HepG2 (cell line): ENCODE data around the gene CALR. TPM values are rescaled to one million over a fixed set of nuclear protein-coding genes. Genes with fewer than 3 reads are reported as not detected.

Experiments used
- ATAC-seq: fragments of 200-7000 bp; cut with Tn5 transposase; 3 replicates; pipeline ENCODE4 v1.9.1; 2020; ENCODE audit warnings: mild to moderate bottlenecking, moderate library complexity
- BruUV-seq: library from RNA; stranded (reverse); fragments of 400-500 nt; replicated peaks from 2 replicates; lab custom pipeline; 2021; lab: Mats Ljungman, UMichigan
- CTCF ChIA-PET: fragments of 300-600 bp; formaldehyde crosslinking; extraction: SDS; loops from one replicate; lab custom pipeline; 2021; ENCODE audit warnings: low total read pairs, inconsistent platforms, low intra/inter-chr PET ratio; lab: Yijun Ruan, JAX
- POLR2A ChIA-PET: fragments of 350-600 bp; sonication (Branson Sonifier 250); formaldehyde crosslinking; loops from one replicate; lab custom pipeline; 2020; ENCODE audit warnings: antibody characterized with exemption, inconsistent platforms; lab: Yijun Ruan, JAX
- DNase-seq: peaks from one replicate; pipeline ENCODE4 v3.0.0-alpha.2; 2015; ENCODE audit warnings: low spot score
- FAIRE-seq: peaks from 3 replicates; lab custom pipeline; 2011; peaks lifted over from hg19 to GRCh38; lab: Jason Lieb, UNC
- H2AFZ ChIP-seq: one replicate; pipeline ENCODE4 v1.6.1; 2011; ENCODE audit warnings: low read length, inconsistent platforms
- H3K27ac ChIP-seq: fragments of 300-600 bp; 3 replicates; pipeline ENCODE4 v1.8.0; 2011; ENCODE audit warnings: mixed run types, mild to moderate bottlenecking, mixed read lengths, low read length, inconsistent platforms; ENCODE audit not compliant: insufficient read depth; ENCODE audit errors: extremely low read length
- H3K27me3 ChIP-seq, 2 experiments: fragments of 200-600 bp in 1 of 2; 2 replicates in 1 of 2; 3 replicates in 1 of 2; pipeline versions ENCODE4 v1.6.0 to v1.8.0; 2011; ENCODE audit warnings: low read length in 2 of 2, mild to moderate bottlenecking in 2 of 2, moderate library complexity in 2 of 2, inconsistent platforms in 1 of 2; ENCODE audit not compliant: insufficient read depth in 2 of 2, control insufficient read depth in 1 of 2
- H3K36me3 ChIP-seq, 2 experiments: fragments of 200-600 bp in 1 of 2; replicated peaks in 1 of 2; 2 replicates in 1 of 2; 3 replicates in 1 of 2; pipeline versions ENCODE4 v1.5.1 to v1.8.0; 2011; ENCODE audit warnings: low read length in 2 of 2, inconsistent platforms in 1 of 2; ENCODE audit not compliant: insufficient read depth in 2 of 2, control insufficient read depth in 1 of 2
- H3K4me1 ChIP-seq: 2 replicates; pipeline ENCODE4 v1.5.1; 2012; ENCODE audit warnings: low read length, inconsistent platforms; ENCODE audit not compliant: insufficient read depth
- H3K4me2 ChIP-seq: 2 replicates; pipeline ENCODE4 v1.6.0; 2011; ENCODE audit warnings: low read depth, low read length, inconsistent platforms
- H3K4me3 ChIP-seq, 3 experiments: fragments of 200-600 bp in 1 of 3; sonication (generic), shearing (Covaris generic) in 1 of 3; replicated peaks in 1 of 3; 2 replicates each; pipeline ENCODE4 v1.5.1; 2011 to 2016; ENCODE audit warnings: low read length in 3 of 3, inconsistent platforms in 2 of 3, low read depth in 2 of 3, mild to moderate bottlenecking in 2 of 3, control low read depth in 1 of 3, mixed read lengths in 1 of 3; ENCODE audit not compliant: insufficient read depth in 1 of 3
- H3K79me2 ChIP-seq: one replicate; pipeline ENCODE4 v1.6.1; 2011; ENCODE audit warnings: low read length, inconsistent platforms; ENCODE audit not compliant: insufficient read depth
- H3K9ac ChIP-seq: 2 replicates; pipeline ENCODE4 v1.6.0; 2011; ENCODE audit warnings: mild to moderate bottlenecking, low read depth, low read length, inconsistent platforms; ENCODE audit not compliant: insufficient read depth
- H3K9me3 ChIP-seq: 2 replicates; pipeline ENCODE4 v1.5.1; 2012; ENCODE audit warnings: mild to moderate bottlenecking, low read length
- H4K20me1 ChIP-seq: 2 replicates; pipeline ENCODE4 v1.6.0; 2011; ENCODE audit warnings: inconsistent platforms, mild to moderate bottlenecking, low read length, moderate library complexity; ENCODE audit not compliant: insufficient read depth
- HDAC1 ChIP-seq: sonication (generic); formaldehyde crosslinking; IDR thresholded peaks from 2 replicates; pipeline ENCODE4 v1.5.1; 2020; ENCODE audit warnings: mild to moderate bottlenecking, missing genetic modification reagents
- HIC2 ChIP-seq: sonication (generic); formaldehyde crosslinking; IDR thresholded peaks from 2 replicates; pipeline ENCODE4 v1.9.0; 2022; ENCODE audit warnings: low read depth, missing genetic modification reagents
- ZBTB10 ChIP-seq: sonication (generic); formaldehyde crosslinking; IDR thresholded peaks from 2 replicates; pipeline ENCODE4 v1.4.0; 2020; ENCODE audit warnings: missing genetic modification reagents, borderline replicate concordance
- ZBTB20 ChIP-seq: sonication (generic); formaldehyde crosslinking; IDR thresholded peaks from 2 replicates; pipeline ENCODE4 v1.8.1; 2023; ENCODE audit warnings: missing genetic modification reagents, low read depth, mild to moderate bottlenecking, borderline replicate concordance
- ZNF646 ChIP-seq: sonication (generic); formaldehyde crosslinking; IDR thresholded peaks from 2 replicates; pipeline ENCODE4 v1.9.0; 2021; ENCODE audit warnings: mild to moderate bottlenecking, missing genetic modification reagents
- ZNF687 ChIP-seq: sonication (generic); formaldehyde crosslinking; IDR thresholded peaks from 2 replicates; pipeline ENCODE4 v1.5.1; 2020; ENCODE audit warnings: mild to moderate bottlenecking, missing genetic modification reagents, moderate library complexity
- WGBS: methylation state at CpG from one replicate; pipeline ENCODE4 v1.1.6; 2017; ENCODE audit warnings: low lambda C conversion rate; 5-methylcytosine and 5-hydroxymethylcytosine counted together
- in situ Hi-C: cut with HindIII; loops from 2 replicates; pipeline ENCODE4 v1.10.0; 2017; ENCODE audit warnings: low pct_unique_long_range_greater_than_20kb; ENCODE audit not compliant: extremely low pct_ligation_motif_present
- intact Hi-C: fragments of 100-400 bp; cut with micrococcal nuclease; formaldehyde crosslinking; loops from one replicate; pipeline ENCODE4 v1.10.0; 2022; ENCODE audit not compliant: unreplicated experiment
- polyA plus RNA-seq, 8 experiments: library from polyadenylated mRNA; depleted of rRNA in 3 of 8; stranded (reverse) in 7 of 8; unstranded in 1 of 8; fragments of >200 nt; fragmentation: Illumina TruSeq in 4 of 8; extraction: Trizol in 4 of 8; gene quantifications; 2 replicates each; pipeline versions ENCODE4 v1.2.1 to v1.2.3, GENCODE V29; 2011 to 2016; ENCODE audit warnings: low read depth in 4 of 8, missing spikeins in 1 of 8, mixed read lengths in 1 of 8; ENCODE audit not compliant: insufficient read depth in 1 of 8
- total RNA-seq, 5 experiments: library from RNA; depleted of rRNA; stranded (reverse); fragments of >200 nt; fragmentation: Illumina TruSeq; extraction: Trizol; gene quantifications; 2 replicates each; pipeline ENCODE4 v1.2.3, GENCODE V29; 2016; ENCODE audit warnings: low read depth in 1 of 5

CALR gene
- total and polyA plus RNA-seq, 2 of the 13 experiments (the other 11 are each of a cell fraction or from before 2014, with no cell fraction given) = 898 to 934 TPM

GRCh38 chr19:12987190-12987589 is 48.8 kb downstream of the CALR start (continued):
- 0 out of 2 replicates have a peak, but pooled peaks have one; percentile 22 for TF ChIP-seq ZNF646 (CRISPR knock-in tag)

- in situ Hi-C loops = loop anchor here (5.0 kb wide), 2 partner anchors 35 to 75 kb away; no protein-coding TSS in a partner anchor
- H3K27ac ChIP-seq = no peak overlapping the region
- no peak overlapping the region for H3K9ac ChIP-seq
- DNase-seq (no peak), FAIRE-seq (no peak), ATAC-seq (no peak)
- WGBS = 72% methylated on average over 6 of the region's 10 CpGs
- H3K36me3 ChIP-seq = no peaks in the 10 kb centered on the region
- no peaks in the 10 kb centered on the region; a peak in 1 of 5 replicates for H3K27me3 ChIP-seq
- no peak overlapping the region for H2AFZ ChIP-seq
- no TSS peak for BruUV-seq
- ChIA-PET POLR2A (no interaction called here), CTCF (no interaction called here)
- H4K20me1 ChIP-seq = no peaks in the 10 kb centered on the region
- no peaks in the 10 kb centered on the region for H3K79me2 ChIP-seq
- intact Hi-C loops = no loop called here
- H3K4me1 ChIP-seq = peaks cover 61% of the 10 kb centered on the region
- no peaks in the 10 kb centered on the region for H3K9me3 ChIP-seq
- no peak overlapping the region for H3K4me3 ChIP-seq
- no peak overlapping the region for H3K4me2 ChIP-seq
- TF ChIP-seq ZBTB20 (CRISPR knock-in tag) = no peak
- TF ChIP-seq ZNF687 (CRISPR knock-in tag) = peak; percentile 19; the same call in 1 of the 2 replicates
- no peak for TF ChIP-seq ZBTB10 (CRISPR knock-in tag)
- no peak for TF ChIP-seq HDAC1 (CRISPR knock-in tag)
- 0 out of 2 replicates have a peak, but pooled peaks have one; percentile 43 for TF ChIP-seq HIC2 (CRISPR knock-in tag)
Observed at GRCh38 chr19:12987781-12988180, 49.4 kb downstream of the CALR start.
